DMS 273 (cell line): Measurements from ENCODE around the gene LDAF1.
A peak's percentile ranks its signal among the peaks of the same experiment; 100 is the strongest.
"Not testable (repeated sequence)": the region's sequence is repeated elsewhere in the genome, so short reads cannot be mapped to it uniquely, and the experiment has no call there.

ENCODE experiments used
- DNase-seq: peaks from one replicate; lab custom pipeline; 2025; ENCODE audit not compliant: unreplicated experiment; lab: John Stamatoyannopoulos, UW

The LDAF1 gene

DNA sequence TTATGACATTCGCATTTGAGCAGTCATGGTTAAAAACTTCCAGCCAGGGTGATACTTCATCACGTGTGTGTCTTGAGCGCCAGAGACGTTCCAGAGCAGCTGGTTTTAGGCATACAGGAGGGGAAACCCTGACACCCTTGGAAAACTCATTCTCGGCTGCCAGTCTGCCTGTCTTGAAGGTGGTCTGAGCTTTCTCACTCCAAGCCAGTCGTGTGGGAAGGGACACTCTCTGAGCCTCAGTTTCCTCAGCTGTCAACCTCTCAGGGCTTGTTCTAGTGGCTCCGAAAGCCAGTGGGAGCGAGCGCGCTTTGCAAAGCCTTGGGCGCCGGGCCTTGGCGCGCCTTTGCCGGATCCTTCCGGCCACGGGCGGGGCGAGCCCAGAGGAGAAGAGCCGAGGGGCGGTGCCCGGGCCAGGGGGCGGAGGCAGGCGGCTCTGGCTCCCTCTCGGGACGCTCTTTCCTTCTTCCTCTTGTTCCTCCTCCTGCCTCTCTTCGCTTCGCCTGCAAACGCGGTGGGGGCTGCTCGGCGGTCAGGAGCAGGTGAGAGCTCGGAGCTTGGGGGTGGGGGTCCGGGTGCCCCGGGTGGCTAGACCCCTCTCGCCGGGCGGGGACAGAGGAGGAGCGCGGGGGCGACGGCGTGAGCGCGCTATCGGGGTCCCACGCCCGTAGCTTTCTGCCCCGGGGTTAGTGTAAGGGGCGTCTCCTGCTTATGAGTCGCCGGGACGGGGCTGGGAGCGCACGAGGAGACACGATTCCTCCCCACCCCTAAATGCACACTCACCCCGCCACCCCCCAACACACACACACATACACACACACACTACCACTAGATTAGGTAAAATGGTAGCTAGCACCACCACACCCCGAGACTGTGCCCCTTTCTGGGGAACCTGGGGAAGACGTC is at the start of gene LDAF1:
LDAF1 (plus strand) TSS at position 467 of the 903 bp plus-strand sequence. CDS start 2,509 bp downstream, outside the sequence.
- DNase-seq: peak; percentile 93

DNA sequence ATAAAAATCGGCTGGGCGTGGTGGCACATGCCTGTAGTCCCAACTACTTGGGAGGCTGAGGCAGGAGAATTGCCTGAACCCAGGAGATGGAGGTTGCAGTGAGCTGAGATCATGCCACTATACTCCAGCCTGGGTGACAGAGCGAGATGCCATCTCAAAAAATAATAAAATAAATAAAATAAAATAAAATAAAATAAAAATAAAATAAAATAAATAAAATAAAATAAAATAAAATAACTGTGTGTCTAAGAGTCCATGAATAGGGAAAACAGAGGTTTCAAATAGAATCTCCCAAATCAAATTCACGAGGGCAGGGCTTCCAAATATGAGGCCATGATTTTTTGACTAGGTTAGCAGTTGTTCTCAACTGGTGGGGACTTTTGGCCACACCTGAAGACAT is 42.9 kb upstream of the LDAF1 start:
- not testable (repeated sequence) for DNase-seq

DNA sequence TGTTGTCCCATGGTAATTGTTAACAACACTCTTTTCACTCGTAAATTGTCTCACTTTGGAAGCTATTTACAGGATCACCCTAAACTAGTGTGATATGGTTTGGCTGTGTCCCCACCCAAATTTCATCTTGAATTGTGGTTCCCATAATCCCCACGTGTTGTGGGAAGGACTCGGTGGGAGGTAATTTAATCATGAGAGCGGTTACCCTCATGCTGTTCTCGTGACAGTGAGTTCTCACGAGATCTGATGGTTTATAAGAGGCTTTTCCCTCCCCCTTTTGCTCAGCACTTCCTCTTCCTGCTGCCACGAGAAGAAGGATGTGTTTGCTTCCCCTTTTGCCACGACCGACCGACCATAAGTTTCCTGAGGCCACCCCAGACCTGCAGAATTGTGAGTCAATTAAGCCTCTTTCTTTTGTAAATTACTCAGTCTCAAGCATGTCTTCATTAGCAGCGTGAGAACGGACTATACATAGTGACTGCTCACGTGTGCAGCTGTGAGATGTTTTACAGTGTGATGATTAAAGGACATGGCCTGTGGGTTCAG is 42.3 kb upstream of the LDAF1 start:
- no peak for DNase-seq

GRCh38 chr16:21117567-21117966 is 40.9 kb upstream of the LDAF1 start:
- no peak for DNase-seq

- DNase-seq: no peak
Measured at GRCh38 chr16:21120976-21121520, 37.4 kb upstream of the LDAF1 start.

- no peak for DNase-seq
Measured at GRCh38 chr16:21125191-21125590, 33.3 kb upstream of the LDAF1 start.

- DNase-seq: peak; percentile 22
Measured at GRCh38 chr16:21126518-21126917, 32.0 kb upstream of the LDAF1 start.

DNA sequence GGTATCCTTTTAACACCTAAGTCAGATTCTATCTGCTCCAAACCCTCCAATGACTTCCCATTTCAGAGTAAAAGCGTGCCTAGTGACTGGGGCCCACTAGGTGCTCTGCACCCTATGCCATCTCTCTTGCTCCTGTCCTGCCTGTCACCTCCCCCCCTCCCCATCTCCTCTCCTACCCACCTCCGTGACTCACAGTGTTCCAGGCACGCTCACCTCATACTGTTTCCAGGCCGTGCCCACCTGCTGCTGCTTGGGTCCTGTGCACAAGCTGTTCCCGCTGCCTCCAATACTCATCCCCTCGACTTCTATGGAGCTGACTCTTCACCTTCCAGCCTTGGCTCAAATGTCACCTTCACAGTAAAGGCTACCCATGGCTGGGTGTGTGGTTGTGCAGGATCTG is 29.5 kb upstream of the LDAF1 start:
- no peak for DNase-seq

DNA sequence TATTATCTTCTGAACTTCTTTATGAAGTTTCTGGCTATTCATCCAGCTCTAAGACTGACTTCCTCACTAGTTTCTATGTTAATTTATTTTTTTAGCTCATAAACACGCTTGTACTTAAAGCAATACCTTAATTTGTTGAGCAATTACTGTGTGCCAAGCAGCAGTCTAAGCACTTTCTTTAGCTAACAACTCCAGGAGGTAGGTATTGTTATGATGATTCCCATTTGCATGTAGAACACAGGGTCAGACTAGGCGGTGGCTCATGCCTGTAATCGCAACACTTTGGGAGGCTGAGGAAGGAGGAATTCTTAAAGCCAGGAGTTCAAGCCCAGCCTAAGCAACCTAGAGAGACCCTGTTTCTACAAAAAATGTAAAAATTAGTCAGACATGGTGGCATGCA is 27.7 kb upstream of the LDAF1 start:
- DNase-seq: no peak

DNA sequence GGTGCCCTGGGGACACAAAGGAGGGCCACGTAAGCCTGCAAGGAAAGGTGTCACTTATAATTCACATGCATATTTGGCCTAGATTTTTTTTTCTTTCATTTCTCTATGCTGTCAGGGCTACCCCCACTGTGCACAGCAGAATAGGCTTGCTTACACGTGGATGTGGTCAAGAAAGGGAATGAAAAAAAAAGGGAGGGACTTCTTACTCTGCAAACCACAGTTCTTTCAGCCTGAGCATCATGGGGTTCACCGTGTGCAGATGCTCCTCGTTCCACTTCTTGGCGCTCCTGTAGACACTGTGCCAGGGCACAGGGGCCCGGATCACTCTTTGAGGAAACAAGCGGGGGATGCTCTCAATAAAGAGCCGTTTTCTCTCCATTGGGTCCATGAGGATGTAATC is 24.4 kb upstream of the LDAF1 start:
- no peak for DNase-seq

DNA sequence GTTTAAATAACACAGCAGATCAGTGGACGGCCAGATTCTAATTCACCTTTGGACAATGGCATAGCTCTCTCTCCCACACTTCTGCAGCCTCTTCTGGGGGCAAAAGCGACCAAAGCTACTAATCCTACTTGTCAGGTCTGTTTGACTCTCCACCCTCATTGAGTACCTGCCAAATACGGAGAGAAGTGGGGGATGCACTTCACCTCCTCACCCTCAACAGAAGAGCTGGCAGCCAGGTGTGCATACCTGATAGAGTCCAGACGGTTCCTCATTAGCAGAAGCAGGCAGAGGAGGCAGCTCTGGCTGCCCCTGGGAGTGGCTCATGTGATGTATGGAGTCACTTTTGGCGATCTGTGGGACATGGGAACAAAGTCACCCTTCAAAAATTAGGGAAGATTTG is 12.7 kb upstream of the LDAF1 start:
- no peak for DNase-seq

- peak; percentile 79 for DNase-seq
Measured at GRCh38 chr16:21150375-21151001, 8.0 kb upstream of the LDAF1 start, which contains the start of gene DNAH3. TSS of gene DNAH3 (minus strand) at chr16:21150846. CDS start at chr16:21150319, 527 bp downstream.

GRCh38 chr16:21152160-21153030 is 6.1 kb upstream of the LDAF1 start:
- not testable (repeated sequence) for DNase-seq

- not testable (repeated sequence) for DNase-seq
Measured at GRCh38 chr16:21153124-21153729, 5.2 kb upstream of the LDAF1 start.

- DNase-seq: not testable (repeated sequence)
Measured at GRCh38 chr16:21156011-21156410, 2.5 kb upstream of the LDAF1 start.

DNA sequence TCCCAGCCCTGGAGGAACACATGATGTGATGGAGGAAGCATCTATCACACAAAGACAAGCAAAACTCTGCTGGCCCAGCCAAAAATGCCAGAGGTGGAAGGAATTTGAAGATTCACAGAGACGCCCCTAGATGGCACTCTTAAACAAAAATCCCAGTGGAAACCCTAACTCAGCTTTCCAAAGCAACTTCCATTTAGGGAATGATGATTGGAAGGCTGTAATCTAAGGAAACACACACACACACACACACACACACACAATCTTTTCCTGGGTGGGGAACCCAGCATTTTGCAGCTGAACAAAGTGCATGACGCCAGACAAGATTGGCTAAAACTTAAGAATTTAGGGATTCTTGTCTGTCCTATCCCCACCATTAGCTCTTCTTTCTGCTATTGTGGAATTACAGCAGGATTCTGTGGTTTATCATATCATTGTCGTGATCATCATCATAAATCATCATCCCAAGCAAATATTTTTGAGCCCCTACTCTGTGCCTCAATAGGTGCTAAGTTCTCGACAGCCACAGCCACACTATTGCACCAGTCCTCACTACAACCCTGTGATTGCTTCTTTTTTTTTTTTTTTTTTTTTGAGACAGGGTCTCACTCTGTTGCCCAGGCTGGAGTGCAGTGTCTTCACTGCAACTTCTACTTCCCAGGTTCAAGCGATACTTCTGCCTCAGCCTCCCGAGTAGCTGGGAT is 1.6 kb upstream of the LDAF1 start:
- peak; percentile 83 for DNase-seq

DNA sequence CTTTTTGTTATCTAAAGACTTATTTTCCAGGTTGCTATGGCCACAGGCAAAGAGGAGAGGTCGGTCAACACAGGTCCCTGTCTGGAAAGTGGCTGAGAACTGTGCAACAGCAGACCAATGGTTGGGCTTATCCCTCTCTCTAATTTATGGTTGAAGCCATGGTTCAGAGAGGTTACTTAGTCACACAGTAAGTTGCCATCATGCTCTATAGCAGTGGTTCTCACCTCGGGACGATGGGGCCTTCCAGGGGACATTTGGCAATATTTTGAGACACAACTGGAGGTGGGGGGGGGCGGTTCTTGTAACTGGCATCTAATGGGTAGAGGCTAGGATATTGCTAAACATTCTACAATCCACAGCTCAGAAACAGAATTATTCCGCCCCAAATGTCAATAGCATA is 842 bp upstream of the LDAF1 start:
- DNase-seq: no peak

DNA sequence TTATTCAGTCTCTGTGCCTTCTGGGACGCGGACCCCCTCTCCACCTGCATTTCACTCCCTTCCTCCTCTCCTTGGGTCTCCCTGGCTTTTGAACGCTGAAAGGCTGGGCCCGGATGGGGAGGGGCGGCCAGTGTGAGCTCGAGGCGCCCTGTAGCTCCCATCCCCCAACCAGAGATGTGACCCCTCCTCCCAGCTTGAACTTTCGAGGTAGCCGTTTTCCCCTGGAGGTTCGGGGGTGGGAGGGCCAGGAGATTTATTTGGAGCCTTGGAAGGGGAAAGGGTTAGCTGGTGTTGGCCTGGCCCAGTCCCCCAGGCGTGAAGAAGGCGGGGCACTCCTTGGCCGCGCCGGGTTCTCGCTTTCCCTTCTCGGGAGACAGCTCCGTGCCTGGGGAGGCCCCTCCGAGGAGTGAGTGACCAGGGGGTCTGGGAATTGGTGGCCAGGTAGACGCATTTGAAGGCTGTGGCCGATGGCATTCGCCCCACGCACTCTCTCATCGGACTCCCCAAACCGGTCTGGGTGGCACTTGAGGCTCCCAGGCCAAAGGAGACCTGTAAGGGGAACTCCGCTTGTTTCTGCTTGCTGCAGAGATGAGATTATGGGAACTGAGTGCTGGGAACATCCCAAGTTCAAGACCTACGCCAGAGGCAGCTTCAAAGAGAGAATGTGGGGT is 942 bp downstream of the LDAF1 start:
- no peak for DNase-seq

DNA sequence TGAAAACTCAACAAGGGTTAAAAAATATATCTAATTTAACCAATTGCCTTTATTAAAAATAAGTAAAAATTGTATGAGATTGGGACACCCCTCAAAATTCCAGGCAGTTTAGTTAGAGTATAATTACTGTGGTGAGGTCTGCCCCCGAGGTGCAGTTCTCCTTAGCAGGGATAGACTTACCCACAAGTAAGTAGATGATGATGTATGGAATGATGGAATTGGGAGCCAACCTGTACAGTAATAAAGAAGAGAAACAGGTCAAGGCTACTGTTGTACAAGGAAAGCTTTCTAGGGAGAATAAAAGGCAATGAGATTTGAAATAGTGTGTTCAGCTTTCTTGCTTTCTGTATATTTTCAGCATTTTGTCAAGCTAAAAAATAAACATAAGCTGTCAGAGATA is 1.8 kb downstream of the LDAF1 start:
- no peak for DNase-seq
